HG03439 (cell line): ENCODE results near the gene UNC5A.

Experiments
- ATAC-seq: cut with Tn5 transposase; IDR thresholded peaks from one replicate; pipeline ENCODE4 v1.9.1; 2021; ENCODE audit warnings: mild to moderate bottlenecking, moderate library complexity; ENCODE audit not compliant: unreplicated experiment

UNC5A gene

DNA sequence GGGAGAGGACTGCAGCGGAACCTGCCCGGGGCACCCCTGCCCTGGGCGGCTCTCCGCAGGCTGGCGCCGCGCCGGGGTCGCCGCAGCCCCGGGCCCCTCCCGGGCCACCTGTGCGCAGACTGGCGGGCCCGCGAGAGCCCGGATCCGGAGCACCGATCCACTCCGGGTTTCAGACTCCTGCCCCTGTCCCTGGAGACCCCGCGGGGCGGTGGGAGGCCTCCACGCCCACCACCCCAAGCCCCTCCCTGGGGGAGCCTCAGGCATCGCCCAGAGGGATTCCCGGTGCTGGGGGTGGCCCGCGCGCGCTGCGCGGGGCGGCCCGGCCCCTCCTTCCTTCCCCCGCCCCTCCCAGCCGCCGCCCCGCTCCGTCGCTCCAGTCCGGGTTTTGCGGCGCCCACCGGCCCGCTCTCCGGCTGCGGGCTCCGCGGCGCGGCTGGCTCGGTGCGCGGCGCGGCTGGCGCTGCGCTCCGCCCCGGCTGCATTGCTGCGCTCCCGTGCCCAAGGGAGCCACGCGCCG is at the start of gene UNC5A:
Gene UNC5A (plus strand): TSS at position 479 of the 517 bp plus-strand sequence. CDS start 192 bp downstream, outside the sequence.
- no peak for ATAC-seq

DNA sequence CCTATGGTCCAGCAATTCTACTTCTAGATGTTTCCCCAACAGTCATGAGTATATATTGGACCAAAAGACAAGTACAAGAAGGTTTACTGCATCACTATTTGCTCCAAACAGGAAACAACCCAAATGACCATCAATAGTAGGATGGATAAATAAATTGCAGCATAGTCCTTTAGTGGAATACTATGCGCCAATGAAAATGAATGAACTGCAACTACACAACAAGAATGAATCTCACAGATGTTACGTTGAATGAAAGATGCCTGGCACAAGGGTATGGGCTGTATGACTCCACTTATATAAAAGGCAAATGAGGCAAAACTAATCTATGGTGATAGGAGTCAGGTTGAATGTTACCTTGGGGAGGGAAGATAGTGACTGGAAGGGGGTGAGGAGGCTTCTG is 48.6 kb upstream of the UNC5A start:
- no peak for ATAC-seq

DNA sequence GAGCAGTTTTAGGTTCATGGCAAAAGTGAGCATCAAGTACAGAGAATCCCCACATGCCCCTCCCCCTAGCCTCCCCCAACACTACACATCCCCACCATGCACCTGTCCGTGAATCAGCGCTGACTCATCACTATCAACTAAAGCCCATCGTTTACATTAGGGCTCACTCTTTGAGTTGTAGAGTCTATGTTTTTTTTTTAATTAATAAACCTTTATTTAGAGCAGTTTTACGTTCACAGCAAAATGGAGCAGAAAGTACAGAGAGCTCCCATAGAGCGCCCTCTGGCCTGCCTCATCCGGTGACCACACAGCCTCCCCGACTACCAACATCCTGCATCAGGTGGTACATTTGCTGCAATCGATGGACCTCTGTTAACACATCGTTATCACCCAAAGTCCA is 47.9 kb upstream of the UNC5A start:
- ATAC-seq, result no peak

DNA sequence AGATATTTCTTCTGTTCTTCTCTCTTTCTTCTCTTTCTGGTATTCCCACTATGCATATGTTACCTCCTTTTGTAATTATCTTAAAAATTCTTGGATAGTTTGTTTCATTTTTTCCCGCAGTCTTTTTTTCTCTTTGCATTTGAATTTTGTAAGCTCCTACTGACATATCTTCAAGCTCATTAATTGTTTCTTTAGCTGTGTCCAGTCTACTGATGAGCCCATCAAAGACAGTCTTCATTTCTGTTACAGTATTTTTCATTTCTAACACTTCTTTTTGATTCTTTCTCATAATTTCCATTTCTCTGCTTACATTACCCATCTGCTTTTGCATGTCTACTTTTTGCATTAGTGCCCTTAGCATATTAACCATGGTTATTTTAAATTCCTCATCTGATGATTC is 44.7 kb upstream of the UNC5A start:
- no peak for ATAC-seq

DNA sequence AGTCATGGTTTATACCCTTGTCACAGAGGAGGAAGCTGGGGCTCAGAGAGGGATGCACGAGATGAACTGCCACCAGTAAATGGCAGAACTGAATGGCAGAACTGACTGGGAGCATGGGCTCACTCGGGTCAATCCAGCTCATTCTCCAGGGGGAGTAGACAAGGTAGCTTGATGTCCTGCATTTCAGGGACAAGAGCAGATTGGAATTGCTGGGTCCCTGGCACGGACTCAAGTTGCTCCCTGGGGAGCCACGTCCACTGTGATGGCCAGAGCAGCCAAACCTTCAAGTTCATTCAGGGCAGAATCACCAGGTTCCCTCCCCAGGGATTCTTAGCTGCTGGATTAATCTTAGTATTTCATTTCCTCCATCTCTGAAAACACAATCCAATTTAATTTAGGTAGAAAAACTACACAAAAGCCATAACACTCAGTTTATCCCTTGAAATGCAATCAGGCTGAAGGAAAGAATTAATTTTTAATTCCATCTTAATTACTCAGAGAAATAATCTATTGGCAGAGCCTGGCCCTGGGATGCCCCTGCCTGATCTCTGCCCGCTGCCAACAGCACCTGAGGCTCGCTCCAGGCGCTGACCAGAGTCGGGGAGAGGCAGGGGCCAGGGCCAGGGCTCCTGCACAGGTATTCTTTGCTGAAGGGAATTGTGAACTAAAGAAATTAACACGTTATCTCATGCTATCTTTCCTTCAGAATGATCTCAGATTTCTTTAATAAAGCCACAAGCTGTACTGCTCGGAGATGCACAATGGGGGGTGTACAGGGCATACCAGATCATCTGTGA is 42.0 kb upstream of the UNC5A start:
- ATAC-seq, result no peak

DNA sequence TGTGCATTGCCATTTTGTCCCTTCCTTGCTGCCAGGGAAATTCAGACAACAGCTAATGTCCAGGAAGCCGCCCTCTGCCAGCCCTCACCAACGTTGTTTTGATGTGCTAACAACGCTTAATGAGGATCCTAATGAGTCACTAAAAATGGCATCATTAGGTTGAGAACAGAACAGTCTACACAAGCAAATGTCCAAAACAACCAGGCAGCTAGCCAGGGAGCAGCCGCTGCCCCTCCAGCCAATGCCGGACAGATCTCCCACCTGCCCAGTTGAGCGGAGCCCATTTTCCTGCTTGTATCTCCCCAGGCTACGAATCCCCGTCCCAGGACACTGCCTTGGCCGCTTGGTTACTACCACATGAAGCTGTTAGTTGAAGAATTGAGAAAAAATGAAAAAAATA is 40.4 kb upstream of the UNC5A start:
- no peak for ATAC-seq

DNA sequence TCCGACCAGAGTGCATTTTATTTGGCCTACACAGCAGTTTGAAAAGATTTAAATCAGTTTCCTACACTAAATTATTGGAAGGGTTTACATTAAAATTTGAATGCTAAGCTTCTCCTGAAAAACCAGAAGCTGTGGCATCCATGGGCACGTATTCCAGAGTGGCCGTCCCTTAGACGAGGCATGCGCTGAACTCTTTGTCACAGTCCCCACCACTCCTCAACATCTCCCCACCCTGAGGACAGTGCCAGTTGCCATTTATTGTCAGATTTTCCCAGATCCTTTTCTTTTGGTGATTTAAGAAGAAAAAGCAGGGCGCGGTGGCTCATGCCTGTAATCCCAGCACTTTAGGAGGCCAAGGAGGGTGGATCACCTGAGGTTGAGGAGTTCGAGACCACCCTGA is 39.9 kb upstream of the UNC5A start:
- ATAC-seq, result no peak

DNA sequence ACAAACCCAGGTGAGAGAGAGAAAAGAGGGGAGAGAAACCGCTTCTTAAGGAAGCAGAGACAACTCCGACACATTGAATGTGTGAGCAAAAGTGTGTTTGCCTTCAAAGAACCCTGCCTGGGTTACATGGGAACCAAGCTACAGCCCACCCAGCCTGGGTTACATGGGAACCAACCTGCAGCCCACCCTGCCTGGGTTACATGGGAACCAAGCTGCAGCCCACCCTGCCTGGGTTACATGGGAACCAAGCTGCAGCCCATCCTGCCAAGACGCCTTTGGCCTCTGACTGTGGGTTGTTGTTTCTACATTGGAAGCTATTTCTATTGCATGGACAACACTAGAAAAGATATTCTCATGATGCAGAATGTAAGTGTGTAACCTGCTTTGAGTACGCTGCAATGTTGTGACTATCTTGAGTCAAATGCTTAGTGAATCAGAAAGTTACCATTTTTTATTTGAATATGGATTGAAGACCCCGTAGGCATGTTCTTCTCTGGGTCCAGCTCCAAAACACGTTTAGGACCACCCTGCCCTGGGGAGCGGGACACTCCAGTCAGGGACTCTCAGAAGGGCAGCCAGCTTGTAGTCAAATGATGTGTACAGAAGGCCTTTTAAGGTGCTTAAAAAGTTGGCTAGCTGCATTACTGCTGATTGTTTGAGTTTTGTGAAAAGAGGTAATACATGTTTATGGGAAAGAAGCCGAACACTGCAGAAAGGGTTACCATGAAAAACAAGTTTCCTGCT is 39.1 kb upstream of the UNC5A start:
- ATAC-seq, result no peak

DNA sequence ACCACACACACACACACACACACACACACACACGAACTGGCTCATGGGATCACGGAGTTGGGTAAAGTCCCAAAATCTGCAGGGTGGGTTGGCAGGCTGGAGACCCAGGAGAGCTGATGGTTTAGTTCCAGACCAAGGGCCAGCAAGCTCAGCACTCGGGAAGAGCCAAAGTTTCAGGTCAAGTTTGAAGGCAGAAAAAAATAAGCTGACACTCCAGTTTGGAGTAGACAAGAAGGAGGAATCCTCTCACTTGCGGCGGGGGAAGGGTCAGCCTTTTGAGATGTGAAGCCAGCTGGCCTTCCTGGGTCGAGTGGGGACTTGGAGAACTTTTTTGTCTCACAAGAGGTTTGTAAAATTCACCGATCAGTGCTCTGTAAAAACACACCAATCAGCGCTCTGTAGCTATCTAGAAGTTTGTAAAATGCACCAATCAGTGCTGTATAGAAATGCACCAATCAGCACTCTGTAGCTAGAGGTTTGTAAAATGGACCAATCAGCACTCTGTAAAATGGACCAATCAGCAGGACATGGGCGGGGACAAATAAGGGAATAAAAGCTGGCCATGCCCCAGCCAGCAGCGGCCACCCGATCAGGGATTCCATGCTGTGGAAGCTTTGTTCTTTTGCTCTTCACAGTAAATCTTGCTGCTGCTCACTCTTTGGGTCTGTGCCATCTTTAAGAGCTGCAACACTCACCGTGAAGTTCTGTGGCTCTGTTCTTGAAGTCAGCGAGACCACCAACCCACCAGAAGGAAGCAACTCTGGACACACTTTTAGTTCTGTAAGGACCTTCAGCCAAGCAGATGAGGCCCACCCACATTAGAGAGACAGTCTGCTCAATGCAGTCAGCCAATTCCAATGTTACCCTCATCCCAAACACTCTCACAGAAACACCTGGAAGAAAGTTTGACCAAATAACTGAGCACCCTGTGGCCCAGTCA is 37.8 kb upstream of the UNC5A start:
- ATAC-seq, result no peak

DNA sequence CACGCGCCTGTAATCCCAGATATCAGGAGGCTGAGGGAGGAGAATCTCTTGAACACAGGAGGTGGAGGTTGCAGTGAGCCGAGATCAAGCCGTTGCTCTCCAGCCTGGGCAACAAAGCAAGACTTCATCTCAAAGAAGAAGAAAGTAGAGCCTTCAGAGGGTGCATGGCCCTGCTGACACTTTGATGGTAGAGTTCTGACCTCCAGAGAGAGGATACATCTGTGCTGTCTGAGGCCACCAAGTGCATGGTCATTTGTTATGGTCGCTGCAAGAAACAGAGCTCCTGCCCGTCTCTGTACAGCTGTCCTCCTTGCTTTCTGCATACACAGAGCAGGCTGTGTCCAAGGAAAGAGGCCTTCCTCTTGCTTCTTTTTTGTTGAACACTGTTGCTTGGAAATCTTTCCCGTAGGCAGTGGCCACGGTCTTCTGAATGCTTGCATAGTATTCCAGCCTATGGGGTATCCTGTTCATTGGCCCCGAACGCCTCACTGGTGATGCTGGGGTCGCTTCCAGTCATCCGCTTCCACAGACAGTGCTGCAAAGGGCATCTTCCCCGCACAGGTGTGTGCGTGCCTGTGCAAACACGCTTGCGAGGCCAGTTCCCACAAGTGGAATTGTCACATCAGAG is 36.8 kb upstream of the UNC5A start:
- ATAC-seq, result no peak

DNA sequence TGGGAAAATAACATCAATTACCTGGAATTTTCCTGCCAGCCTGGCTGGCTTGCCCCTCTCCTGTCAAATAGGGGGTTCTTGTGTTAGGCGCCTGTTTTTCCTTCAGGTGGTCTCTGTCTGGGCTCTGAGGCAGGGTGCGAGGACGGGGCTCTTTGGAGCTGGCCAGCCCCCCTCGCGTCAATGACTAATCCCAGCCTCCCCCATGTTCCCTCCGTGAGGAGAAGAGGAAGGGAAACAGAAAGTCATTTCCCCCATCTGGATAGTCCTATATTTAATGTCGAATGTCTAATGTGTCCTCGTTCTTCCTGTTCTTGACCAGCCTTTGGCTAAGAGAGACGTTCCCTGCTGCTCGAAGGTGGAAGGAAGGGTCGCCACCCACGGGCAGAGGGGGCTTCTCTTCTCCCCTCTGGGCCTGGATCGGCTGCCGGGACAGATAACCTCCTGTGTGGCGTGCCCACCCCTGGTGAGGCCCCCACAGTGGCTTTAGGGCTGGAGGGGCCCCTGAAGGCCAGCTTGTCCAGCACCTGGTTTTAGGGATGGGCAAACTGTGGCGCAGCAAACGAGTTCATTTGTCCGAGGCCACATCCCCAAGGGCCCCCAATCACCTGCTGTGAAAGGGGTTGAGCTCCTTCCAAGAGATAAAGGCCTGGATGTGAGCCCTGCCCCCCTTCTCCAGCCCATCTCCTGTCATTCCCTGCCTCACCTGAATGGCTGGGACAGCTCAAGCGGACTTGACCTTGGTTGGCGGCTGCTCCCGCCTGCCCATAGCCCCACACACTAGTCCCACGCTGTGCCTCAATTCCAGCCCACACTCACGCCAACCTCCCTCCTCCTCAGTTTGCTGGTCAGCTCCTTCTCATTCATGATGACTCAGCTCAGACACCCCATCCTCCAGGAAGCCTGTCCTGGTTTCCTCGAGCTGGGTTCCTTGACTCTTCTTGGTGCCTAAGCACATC is 35.9 kb upstream of the UNC5A start:
- ATAC-seq, result no peak

DNA sequence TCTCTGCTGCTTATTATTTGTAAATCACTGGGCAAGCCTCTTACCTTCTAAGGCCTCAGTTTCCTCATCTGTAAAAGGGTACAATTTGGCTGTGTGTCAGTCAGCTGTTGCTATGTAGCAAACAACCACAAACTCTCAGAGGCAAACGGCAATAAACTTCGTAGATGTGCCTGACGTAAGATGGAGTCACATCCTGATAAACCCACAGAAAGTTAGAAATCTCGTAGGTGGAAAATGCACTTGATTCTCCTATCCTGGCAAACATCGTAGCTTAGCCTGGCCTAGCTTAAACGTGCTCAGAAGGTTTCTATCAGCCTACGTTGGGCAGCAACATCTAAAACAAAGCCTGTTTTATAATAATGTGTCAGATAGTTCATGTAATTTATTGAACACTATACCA is 35.0 kb upstream of the UNC5A start:
- no peak for ATAC-seq

DNA sequence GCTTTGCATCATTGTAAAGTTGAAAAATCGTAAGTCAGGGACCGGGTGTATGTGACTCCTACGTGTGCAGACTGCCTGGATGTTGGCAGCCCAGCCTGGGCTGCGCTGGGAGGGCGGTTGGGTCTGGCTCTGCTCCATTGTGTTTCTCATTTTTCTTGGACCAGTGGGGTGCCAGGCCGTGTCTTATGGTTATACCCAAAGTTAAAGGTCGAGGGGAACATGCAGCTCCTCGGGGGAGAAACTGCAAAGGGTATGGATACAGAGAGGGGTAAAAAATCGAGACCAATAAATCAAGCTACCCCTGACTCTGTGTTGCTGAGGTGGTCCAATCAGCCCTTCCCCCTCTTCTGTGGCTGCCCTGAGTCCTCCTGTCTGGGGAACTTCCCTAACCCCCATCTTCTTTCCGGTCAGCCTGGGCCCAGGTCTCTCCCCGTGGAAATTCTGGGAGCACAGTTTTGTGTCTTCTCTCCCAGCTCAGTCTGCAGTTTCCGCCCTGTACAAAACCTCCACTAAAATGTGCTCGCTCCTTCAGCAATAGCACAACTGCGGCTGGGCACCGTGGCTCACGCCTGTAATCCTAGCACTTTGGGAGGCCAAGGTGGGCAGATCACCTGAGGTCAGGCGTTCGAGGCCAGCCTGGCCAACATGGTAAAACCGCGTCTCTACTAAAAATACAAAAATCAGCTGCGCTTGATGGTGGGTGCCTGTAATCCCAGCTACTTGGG is 34.1 kb upstream of the UNC5A start:
- ATAC-seq, result no peak

DNA sequence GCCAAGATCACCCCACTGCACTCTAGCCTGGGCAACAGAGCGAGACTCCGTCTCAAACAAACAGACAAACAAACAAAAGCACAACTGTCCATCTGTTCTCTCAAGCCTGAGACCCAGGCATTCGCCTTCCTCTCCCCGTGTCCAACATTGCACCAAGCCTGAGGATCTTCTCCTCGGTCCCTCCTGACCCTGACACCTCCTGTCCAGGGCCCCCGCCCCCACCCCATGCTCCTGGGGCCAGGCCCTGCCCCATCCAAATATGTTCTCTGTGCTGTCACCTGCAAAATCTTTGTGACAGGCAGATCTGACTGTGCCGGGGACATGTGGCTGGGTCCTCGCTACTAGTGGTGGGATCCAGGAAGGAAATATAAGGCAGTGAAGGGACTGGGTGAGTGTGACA is 33.4 kb upstream of the UNC5A start:
- ATAC-seq, result no peak

DNA sequence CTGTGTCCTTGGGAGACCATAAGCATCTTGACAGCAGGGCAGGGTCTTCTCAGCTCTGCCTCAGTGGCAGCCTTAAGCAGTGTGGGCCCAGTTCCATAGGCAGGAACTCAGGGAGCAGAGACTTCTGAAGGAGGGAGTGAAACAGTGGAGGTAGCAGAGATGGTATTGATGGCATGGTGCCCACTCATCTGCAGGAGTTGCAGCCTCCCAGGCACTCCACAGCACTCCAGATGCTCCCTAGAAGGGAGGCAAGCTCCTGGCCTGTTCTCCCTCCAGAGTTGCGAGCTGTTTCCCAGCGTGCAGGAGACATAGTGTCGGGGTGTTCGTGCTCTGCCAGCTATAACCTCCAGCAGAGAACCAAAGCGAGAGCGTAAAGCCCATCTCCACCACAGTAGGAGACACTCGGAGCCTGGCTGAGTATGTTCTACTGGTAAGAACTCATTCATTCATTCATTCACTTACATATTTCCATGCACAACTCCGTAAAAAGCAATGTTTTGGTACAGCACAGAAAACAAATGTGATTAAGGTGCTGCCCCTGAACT is 31.4 kb upstream of the UNC5A start:
- no peak for ATAC-seq

DNA sequence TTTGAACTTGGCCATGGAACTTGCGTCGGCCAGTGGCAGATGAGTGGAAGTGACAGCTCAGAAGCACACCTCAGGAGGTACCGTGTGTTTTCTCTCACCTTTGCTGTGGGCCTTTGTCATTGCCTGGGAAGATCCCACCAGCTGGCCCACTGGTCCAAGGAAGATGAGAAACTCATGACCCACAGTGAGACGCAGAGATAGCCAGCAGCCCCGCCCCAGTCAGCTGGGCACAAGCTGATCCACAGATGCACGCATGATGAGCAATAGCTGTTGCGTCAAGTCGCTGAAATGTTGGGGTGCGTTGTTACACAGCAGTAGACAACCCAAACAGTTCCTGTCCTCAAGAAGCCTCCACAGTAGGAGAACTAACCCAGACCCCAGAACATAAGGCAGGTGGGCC is 30.8 kb upstream of the UNC5A start:
- no peak for ATAC-seq

DNA sequence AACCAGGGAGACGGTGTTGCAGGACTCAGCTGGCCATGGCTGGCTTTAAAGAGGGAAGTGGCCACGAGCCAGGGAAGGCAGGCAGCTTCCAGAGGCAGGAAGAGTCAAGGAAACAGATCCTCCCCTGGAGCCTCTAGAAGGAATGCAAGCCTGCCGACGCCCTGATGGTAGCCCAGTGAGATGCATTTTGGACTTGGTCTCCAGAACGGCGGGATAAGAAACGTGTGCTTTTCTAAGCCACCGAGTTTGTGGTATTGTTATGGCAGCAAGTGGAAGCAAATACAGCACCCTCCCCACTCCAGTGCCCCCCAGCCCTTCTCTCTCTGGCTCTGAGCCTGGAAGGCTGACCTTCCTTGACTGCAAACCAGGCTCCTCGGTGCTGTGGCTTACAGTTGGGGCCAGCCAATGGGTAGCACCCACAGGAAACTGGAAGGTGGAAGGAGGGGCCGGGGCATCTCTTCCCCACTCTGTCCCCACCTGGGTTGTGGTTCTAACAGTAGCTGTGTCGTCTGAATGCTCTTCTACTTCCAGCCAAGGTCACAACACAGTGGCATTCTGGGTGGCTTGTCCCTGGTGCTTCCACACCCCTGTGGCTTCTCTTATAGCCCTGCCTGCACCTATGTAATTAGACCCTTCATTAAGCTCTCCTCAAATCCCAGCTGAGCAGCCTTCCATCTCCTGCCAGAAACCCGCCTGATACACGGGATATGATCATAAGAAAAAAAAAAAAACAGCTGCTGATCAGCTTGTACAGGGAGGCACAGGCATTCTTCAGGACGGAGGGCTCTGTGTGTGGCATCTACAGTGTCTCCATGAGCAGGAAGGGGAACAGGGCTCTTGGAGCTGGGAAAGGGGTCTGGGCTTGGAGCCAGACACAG is 29.9 kb upstream of the UNC5A start:
- no peak for ATAC-seq

DNA sequence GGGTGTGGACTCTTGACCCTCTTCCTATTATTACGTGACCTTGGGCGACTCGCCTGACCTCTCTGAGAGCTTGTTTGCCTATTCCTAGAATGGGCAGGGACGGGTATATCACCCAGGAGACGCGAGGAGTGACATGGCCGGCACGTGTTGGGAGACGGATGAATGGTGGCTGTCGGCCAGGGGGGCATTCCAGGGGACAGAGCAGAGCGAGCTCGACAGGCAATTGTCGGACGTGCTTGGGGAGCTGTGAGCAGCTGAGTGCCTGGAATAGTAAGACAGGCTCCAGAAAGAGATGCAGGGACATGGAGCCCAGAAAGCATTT is 29.3 kb upstream of the UNC5A start:
- ATAC-seq, result no peak
